ENCODE measurements around the gene CXCR2.

DNA sequence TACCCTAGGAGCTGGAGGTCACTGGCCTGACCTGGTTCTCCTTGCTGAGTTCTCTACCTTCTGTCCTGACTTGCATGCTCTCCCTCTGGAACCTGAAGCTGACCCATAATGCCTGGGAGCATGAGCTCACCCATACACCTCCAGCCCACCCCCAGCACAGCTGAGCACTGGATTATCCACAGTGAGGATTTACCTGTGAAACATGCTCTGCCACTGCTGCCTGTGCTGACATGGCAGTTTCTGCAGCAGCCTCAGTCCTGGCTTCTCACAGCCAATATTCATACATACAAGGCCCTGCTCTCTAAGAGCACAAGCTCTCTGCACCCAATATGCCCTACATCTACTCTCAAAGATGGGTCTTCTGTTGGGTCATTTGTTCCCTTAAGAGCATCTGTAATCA lies 5.0 kb downstream of the CXCR2 start:
- no peak for TF ChIP-seq CTCF (IDR thresholded peaks at IDR 0.05; ENCODE audit: control extremely low read depth in 1 of 3, insufficient read depth in 1 of 3, low read depth in 1 of 3, low read length in 3 of 3)
- TF ChIP-seq CREB1 (IDR thresholded peaks at IDR 0.05) = no peak
- TF ChIP-seq ZNF274 (IDR thresholded peaks at IDR 0.05; ENCODE audit: borderline replicate concordance, extremely low read depth, low read length) = no peak
- no peak for TF ChIP-seq POLR2A (IDR thresholded peaks at IDR 0.05; ENCODE audit: control extremely low read depth in 1 of 2, low read depth in 2 of 2, low read length in 2 of 2)
- TF ChIP-seq EGR1 (IDR thresholded peaks at IDR 0.05; ENCODE audit: borderline replicate concordance, low read depth, low read length) = no peak
- no peak for TF ChIP-seq GTF2F1 (IDR thresholded peaks at IDR 0.05; ENCODE audit: borderline replicate concordance, low read depth, low read length)
- no peak for TF ChIP-seq SUZ12 (IDR thresholded peaks at IDR 0.05; ENCODE audit: low read length)
- no peak for TF ChIP-seq RAD21 (IDR thresholded peaks at IDR 0.05 in 1 of 2, conservative IDR thresholded peaks at IDR 0.05 in 1 of 2; ENCODE audit: low read depth in 2 of 2, low read length in 2 of 2)
- no peak for TF ChIP-seq CHD7 (IDR thresholded peaks at IDR 0.05; ENCODE audit: insufficient replicate concordance, low read length)
- TF ChIP-seq ATF3 (IDR thresholded peaks at IDR 0.05; ENCODE audit: insufficient read depth, low read depth, low read length) = no peak
- TF ChIP-seq HDAC6 (IDR thresholded peaks at IDR 0.05; ENCODE audit: low read depth, low read length) = no peak
- TF ChIP-seq GABPA (IDR thresholded peaks at IDR 0.05; ENCODE audit: borderline replicate concordance, insufficient read depth, low read length) = no peak
- TF ChIP-seq KDM1A (IDR thresholded peaks at IDR 0.05; ENCODE audit: borderline replicate concordance, low read length) = no peak
